ENCODE results near the gene SRRM5. TPM values are rescaled to one million over a fixed set of nuclear protein-coding genes. Genes with fewer than 3 reads are reported as not detected.
"Not testable (repeated sequence)": the region's sequence is repeated elsewhere in the genome, so short reads cannot be mapped to it uniquely, and the experiment has no call there.

SRRM5 gene
- total RNA-seq, 2 experiments from 2014 or later = 0.37 to 0.79 TPM

GRCh38 chr19:43625918-43626579 is 14.2 kb downstream of the SRRM5 start:
- Mint-ChIP-seq H3K4me1 (peaks cover 16% of the 10 kb centered on the region), H3K27ac (no peak overlapping the region), H3K36me3 (no peaks in the 10 kb centered on the region), H3K4me3 (no peak overlapping the region), H3K9me3 (ENCODE audit: low read depth) (no peaks in the 10 kb centered on the region), H3K27me3 (peaks cover 4% of the 10 kb centered on the region)
- DNase-seq = no peak
- no peak for ATAC-seq
- CTCF ChIA-PET = interaction anchor here (0.9 to 2.4 kb wide), 3 partner anchors 25 to 183 kb away, joined by 3 to 6 read pairs (median 3); no protein-coding TSS in a partner anchor

- Mint-ChIP-seq H3K9me3 (ENCODE audit: low read depth) (no peaks in the 10 kb centered on the region), H3K27me3 (peaks cover 4% of the 10 kb centered on the region), H3K27ac (no peak overlapping the region), H3K36me3 (no peaks in the 10 kb centered on the region), H3K4me3 (no peak overlapping the region), H3K4me1 (peaks cover 12% of the 10 kb centered on the region)
- no peak for DNase-seq
- CTCF ChIA-PET = interaction anchor here (1.3 to 2.4 kb wide), 2 partner anchors 25 to 72 kb away, joined by 3 to 6 read pairs; no protein-coding TSS in a partner anchor
- ATAC-seq = no peak
These were observed 14.9 kb downstream of the SRRM5 start for GRCh38 chr19:43626838-43627237.

GRCh38 chr19:43628646-43629326 is 16.9 kb downstream of the SRRM5 start:
- CTCF ChIA-PET = no interaction called here
- Mint-ChIP-seq H3K27ac (no peak overlapping the region), H3K27me3 (peaks cover 17% of the 10 kb centered on the region), H3K4me3 (no peak overlapping the region), H3K36me3 (no peaks in the 10 kb centered on the region), H3K4me1 (peaks cover 12% of the 10 kb centered on the region), H3K9me3 (ENCODE audit: low read depth) (no peaks in the 10 kb centered on the region)
- ATAC-seq (no peak), DNase-seq (no peak)

GRCh38 chr19:43631491-43631890 is 19.6 kb downstream of the SRRM5 start:
- CTCF ChIA-PET = no interaction called here
- peaks cover 17% of the 10 kb centered on the region for H3K27me3 Mint-ChIP-seq

GRCh38 chr19:43633520-43633919 is 21.6 kb downstream of the SRRM5 start:
- CTCF ChIA-PET = interaction anchor here (1.4 kb wide), 1 partner anchor 18 kb away, joined by 5 read pairs; no protein-coding TSS in a partner anchor
- DNase-seq (no peak), ATAC-seq (no peak)
- Mint-ChIP-seq H3K4me1 (no peaks in the 10 kb centered on the region), H3K4me3 (no peak overlapping the region), H3K27me3 (peaks cover 30% of the 10 kb centered on the region), H3K27ac (no peak overlapping the region), H3K36me3 (no peaks in the 10 kb centered on the region), H3K9me3 (ENCODE audit: low read depth) (no peaks in the 10 kb centered on the region)

More at GRCh38 chr19:43631491-43631890, 19.6 kb downstream of the SRRM5 start:
- Mint-ChIP-seq H3K9me3 (ENCODE audit: low read depth) (no peaks in the 10 kb centered on the region), H3K4me3 (no peak overlapping the region), H3K27ac (no peak overlapping the region), H3K36me3 (no peaks in the 10 kb centered on the region), H3K4me1 (no peaks in the 10 kb centered on the region)
- no peak for ATAC-seq
- no peak for DNase-seq

- Mint-ChIP-seq H3K4me1 (peaks cover under 1% of the 10 kb centered on the region), H3K4me3 (no peak overlapping the region), H3K27me3 (peaks cover 36% of the 10 kb centered on the region), H3K36me3 (no peaks in the 10 kb centered on the region), H3K9me3 (ENCODE audit: low read depth) (no peaks in the 10 kb centered on the region), H3K27ac (no peak overlapping the region)
- CTCF ChIA-PET = interaction anchor here (1.4 kb wide), 1 partner anchor 18 kb away, joined by 5 read pairs; no protein-coding TSS in a partner anchor
- DNase-seq (no peak), ATAC-seq (no peak)
These were observed 22.2 kb downstream of the SRRM5 start for GRCh38 chr19:43634068-43634467.

- H3K27me3 Mint-ChIP-seq = peaks cover 37% of the 10 kb centered on the region
- H3K4me3 Mint-ChIP-seq = no peak overlapping the region
- DNase-seq (no peak), ATAC-seq (no peak)
- H3K27ac Mint-ChIP-seq = no peak overlapping the region
- no peaks in the 10 kb centered on the region for H3K36me3 Mint-ChIP-seq
- H3K4me1 Mint-ChIP-seq = peaks cover 3% of the 10 kb centered on the region
- CTCF ChIA-PET = interaction anchor here (1.4 kb wide), 1 partner anchor 17 kb away, joined by 5 read pairs; no protein-coding TSS in a partner anchor
- no peaks in the 10 kb centered on the region for H3K9me3 Mint-ChIP-seq (ENCODE audit: low read depth)
These were observed 22.6 kb downstream of the SRRM5 start for GRCh38 chr19:43634506-43634871.

- ATAC-seq (no peak), DNase-seq (no peak)
- Mint-ChIP-seq H3K27ac (no peak overlapping the region), H3K9me3 (ENCODE audit: low read depth) (no peaks in the 10 kb centered on the region), H3K4me1 (peaks cover 4% of the 10 kb centered on the region), H3K36me3 (no peaks in the 10 kb centered on the region), H3K4me3 (no peak overlapping the region), H3K27me3 (peaks cover 39% of the 10 kb centered on the region)
- CTCF ChIA-PET = no interaction called here
These were observed 23.1 kb downstream of the SRRM5 start for GRCh38 chr19:43634872-43635560.

GRCh38 chr19:43635561-43635940 is 23.7 kb downstream of the SRRM5 start:
- H3K9me3 Mint-ChIP-seq (ENCODE audit: low read depth); H3K4me1 Mint-ChIP-seq; ATAC-seq; H3K36me3 Mint-ChIP-seq; DNase-seq; CTCF ChIA-PET; H3K27ac Mint-ChIP-seq; H3K4me3 Mint-ChIP-seq: not testable (repeated sequence)
- H3K27me3 Mint-ChIP-seq = peaks cover 45% of the 10 kb centered on the region

- no peaks in the 10 kb centered on the region for H3K36me3 Mint-ChIP-seq
- H3K4me3 Mint-ChIP-seq = no peak overlapping the region
- no peak for ATAC-seq
- no peak for DNase-seq
- peaks cover 10% of the 10 kb centered on the region for H3K4me1 Mint-ChIP-seq
- CTCF ChIA-PET = no interaction called here
- peaks cover 49% of the 10 kb centered on the region for H3K27me3 Mint-ChIP-seq
- no peak overlapping the region for H3K27ac Mint-ChIP-seq
- H3K9me3 Mint-ChIP-seq (ENCODE audit: low read depth) = no peaks in the 10 kb centered on the region
These were observed 24.3 kb downstream of the SRRM5 start for GRCh38 chr19:43636121-43636683.

GRCh38 chr19:43638214-43638994 is 26.5 kb downstream of the SRRM5 start:
- CTCF ChIA-PET = no interaction called here

GRCh38 chr19:43638995-43639518 is 27.2 kb downstream of the SRRM5 start:
- CTCF ChIA-PET = no interaction called here
- Mint-ChIP-seq H3K4me1 (peaks cover 10% of the 10 kb centered on the region), H3K4me3 (peak overlapping the region; percentile 54)

More at GRCh38 chr19:43638214-43638994, 26.5 kb downstream of the SRRM5 start:
- Mint-ChIP-seq H3K27me3 (peaks cover 43% of the 10 kb centered on the region), H3K4me3 (peak overlapping the region; percentile 54), H3K9me3 (ENCODE audit: low read depth) (no peaks in the 10 kb centered on the region), H3K4me1 (peaks cover 10% of the 10 kb centered on the region), H3K36me3 (no peaks in the 10 kb centered on the region), H3K27ac (no peak overlapping the region)
- no peak for DNase-seq
- no peak for ATAC-seq

More at GRCh38 chr19:43638995-43639518, 27.2 kb downstream of the SRRM5 start:
- DNase-seq (no peak), ATAC-seq (no peak)
- Mint-ChIP-seq H3K9me3 (ENCODE audit: low read depth) (no peaks in the 10 kb centered on the region), H3K27ac (no peak overlapping the region), H3K27me3 (peaks cover 41% of the 10 kb centered on the region), H3K36me3 (no peaks in the 10 kb centered on the region)
